Muscle of back (tissue), 11 donors: ENCODE results near the gene PCYOX1L. TPM values are rescaled to one million over a fixed set of nuclear protein-coding genes. Genes with fewer than 3 reads are reported as not detected.
A peak's percentile ranks its signal among the peaks of the same experiment; 100 is the strongest.

Experiments
- DNase-seq, 3 donors: peaks; one replicate each; pipeline versions ENCODE4 v3.0.0 to v3.0.0-alpha.2; 2013
- polyA plus RNA-seq, 10 donors: library from polyadenylated mRNA; unstranded; fragments of 120-200 nt; gene quantifications; one replicate each; pipeline ENCODE4 v1.2.1, GENCODE V29; 2013; ENCODE audit not compliant: insufficient read length in 10 of 10

Gene PCYOX1L
- polyA plus RNA-seq, 10 donors = 7.1 to 11.7 (median 9.0) TPM

- DNase-seq = no peak
Observed at GRCh38 chr5:149333711-149334443, 24.0 kb upstream of the PCYOX1L start.

GRCh38 chr5:149337736-149338135 is 20.1 kb upstream of the PCYOX1L start:
- DNase-seq = peak; percentile 36 to 59 (median 59)

DNA sequence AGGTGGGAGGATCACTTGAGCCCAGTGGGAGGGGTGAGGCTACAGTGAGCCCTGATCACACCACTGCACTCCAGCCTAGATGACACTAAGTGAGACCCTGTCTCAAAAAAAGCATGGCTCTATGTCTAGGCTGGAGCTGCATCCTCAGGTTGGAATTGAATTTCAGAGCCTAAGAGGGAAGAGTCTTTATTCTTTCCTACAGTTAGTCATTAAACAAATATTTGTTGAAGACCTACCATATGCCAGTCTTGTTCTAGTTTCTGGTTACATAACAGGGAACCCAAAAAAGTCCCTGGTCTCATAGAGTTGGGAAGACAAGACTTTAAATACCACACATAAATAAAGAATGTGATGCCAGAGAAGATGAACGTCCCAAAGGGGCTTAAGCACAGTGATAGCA is 19.5 kb upstream of the PCYOX1L start:
- no peak for DNase-seq

GRCh38 chr5:149340920-149341319 is 16.9 kb upstream of the PCYOX1L start:
- DNase-seq = no peak

DNA sequence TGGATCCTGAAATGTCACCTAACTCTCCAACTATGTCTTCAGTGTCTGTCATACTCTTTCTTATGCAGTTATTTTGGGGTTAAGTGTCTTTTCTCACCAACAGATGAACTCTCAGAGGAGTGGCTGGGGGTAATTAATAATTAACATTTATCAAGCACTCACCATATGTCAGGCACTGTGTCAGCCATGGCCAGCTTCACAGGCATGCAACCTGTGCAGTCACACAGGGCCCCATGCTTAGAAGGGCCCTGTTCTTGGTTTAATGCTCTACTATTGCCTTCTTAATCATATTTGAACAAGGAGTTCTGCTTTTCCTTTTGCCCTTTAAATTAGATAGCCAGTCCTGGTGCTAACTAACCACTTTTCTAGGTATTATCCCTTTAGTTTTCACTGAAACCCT is 16.0 kb upstream of the PCYOX1L start:
- no peak for DNase-seq

DNA sequence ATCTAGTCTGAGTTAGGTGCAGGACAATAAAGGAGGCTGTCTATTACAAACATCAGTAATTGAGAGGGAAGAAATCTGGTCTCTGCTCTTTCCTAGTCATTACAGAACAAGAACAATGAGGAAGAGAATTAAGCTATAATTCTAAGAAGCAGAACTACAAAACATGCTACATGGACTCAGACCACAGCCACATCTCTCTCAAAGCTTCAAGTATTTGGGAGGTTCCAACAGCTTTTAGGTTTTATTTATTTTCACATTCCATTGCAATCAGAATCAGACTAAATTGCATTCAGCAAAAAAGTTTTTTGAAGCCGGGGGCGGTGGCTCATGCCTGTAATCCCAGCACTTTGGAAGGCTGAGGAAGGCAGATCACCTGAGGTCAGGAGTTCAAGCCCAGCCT is 13.7 kb upstream of the PCYOX1L start:
- no peak for DNase-seq

DNA sequence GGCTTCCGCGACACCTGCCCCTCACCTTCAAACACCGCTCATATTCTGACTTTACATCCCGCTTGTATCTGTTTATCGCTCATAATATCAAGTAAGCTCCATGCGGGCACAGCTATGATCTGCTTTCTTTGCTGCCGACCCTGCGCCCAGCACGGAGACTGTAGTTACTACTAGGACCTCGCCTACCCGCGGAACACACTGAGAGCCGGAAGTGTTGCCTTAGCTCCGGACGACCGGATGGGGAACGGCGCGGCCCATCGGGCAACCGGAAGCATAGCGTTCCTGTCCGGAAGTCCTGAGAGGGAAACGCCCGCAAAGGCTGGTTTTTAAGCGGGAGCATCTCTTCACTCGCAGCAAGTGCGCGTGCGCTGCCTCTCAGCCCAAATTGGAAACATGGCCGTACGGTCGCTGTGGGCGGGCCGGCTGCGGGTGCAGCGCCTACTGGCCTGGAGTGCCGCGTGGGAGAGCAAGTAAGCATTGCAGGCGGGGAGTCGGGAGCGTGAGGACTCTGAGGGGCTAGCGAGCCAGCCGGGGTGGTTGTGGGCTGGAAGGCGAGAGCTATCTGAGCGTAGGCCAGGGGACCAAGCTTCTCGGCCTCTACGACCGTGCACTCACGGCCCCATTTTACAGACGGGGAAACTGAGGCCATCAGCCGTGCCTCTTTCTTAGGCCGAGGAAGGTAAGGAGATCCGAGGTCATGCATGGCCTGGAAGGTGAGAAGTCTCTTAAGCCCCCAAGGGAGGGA is 12.5 kb upstream of the PCYOX1L start, which contains the start of gene GRPEL2:
GRPEL2 (plus strand) TSS at position 353 of the 745 bp plus-strand sequence; CDS start at position 394, 41 bp downstream.
- DNase-seq = peak; percentile 97 to 98 (median 97)

DNA sequence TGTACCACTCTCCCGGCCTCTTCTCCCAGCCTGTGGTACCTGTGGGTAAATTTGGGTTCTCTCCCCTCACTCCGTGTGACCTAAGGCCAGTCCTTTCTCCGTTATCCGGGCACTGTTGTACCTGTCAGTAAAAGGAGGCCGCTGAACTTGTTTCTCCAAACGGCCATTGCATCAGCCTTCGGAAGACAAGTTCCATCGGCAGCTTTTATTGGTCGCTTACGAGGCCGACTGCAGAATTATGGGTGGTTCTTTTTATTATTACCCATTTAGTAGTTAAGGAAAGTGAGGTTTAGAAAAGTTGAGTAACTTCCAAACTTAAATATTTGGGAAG is 12.0 kb upstream of the PCYOX1L start:
- no peak for DNase-seq

- DNase-seq = no peak
Observed at GRCh38 chr5:149348518-149348917, 9.3 kb upstream of the PCYOX1L start.

- DNase-seq = no peak
Observed at GRCh38 chr5:149349382-149349781, 8.5 kb upstream of the PCYOX1L start.

- no peak for DNase-seq
Observed at GRCh38 chr5:149352169-149352568, 5.7 kb upstream of the PCYOX1L start.

DNA sequence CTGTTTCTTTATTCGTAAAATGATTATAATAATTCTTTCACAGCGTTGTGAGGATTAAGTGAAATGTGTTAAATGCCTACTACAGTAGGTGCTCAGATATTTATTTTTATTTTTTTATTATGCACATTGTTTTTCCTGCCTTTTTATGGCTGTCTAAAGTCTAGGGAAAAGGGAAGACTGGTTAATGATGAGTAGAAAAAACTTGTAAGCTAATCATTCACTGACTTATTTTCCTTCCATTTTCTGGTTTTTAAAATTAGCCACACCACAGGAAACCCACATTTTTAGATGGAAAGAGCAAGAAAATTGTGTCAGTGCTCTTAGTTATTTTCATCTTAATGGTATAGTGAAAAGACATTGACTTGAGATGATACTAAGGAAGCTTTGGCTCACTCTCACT is 3.9 kb upstream of the PCYOX1L start:
- DNase-seq = no peak

DNA sequence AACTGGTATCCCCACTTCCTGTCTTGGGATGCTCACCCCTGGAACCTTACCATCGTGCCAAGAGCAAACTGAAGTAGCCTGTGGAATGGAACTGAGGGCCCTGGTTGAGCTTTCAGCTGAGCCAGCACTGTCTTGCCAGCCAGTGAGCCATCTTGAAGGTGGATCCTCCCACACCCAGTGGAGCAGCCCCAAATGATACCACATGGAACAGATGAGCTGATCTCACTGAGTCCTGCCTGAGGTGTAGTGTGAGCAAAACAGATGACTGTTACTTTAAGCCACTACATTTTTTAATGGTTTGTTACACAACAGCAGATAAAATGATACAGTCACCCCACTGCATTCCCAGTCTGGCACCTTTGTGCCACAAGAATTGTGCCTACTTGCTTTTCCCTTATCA is 2.2 kb upstream of the PCYOX1L start:
- DNase-seq = no peak

- DNase-seq = no peak
Observed at GRCh38 chr5:149356391-149356790, 1.5 kb upstream of the PCYOX1L start.

GRCh38 chr5:149358294-149358651 is 427 bp downstream of the PCYOX1L start:
- peak in 1 of 3 donors; percentile 68 for DNase-seq

DNA sequence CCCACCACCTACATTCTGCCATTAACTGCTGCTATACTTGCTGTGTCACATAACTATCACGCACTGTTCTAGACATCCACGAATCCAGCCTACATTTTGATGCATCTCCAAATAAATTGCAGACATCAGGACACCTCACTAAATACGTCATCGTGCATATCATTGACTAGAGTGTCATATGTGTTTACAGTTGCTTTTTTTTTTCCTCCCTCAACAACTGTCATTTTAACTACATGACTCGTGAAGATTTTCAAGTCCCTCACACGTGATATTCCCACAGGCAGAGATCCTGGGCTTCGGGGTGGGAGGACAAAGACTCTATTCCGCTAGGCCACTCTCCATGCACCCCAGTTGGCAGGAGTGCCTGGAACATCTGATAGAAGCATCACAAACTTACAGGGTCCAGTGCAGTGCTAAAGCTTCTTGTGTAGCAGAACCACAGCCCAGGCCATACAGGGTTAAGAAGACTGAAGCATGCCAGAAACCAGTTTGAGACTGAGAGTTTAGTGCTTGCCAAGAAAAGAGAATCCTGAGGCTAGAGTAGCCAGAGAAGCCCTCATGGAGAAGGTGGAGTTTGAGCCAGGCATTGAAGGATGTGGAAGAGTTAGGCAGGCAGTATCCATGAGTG is 1.1 kb downstream of the PCYOX1L start:
- DNase-seq = no peak

- DNase-seq = no peak
Observed at GRCh38 chr5:149360272-149360671, 2.4 kb downstream of the PCYOX1L start.

- DNase-seq = no peak
Observed at GRCh38 chr5:149362541-149362940, 4.7 kb downstream of the PCYOX1L start.

GRCh38 chr5:149363358-149363757 is 5.5 kb downstream of the PCYOX1L start:
- DNase-seq = no peak

GRCh38 chr5:149363936-149364335 is 6.1 kb downstream of the PCYOX1L start:
- no peak for DNase-seq

DNA sequence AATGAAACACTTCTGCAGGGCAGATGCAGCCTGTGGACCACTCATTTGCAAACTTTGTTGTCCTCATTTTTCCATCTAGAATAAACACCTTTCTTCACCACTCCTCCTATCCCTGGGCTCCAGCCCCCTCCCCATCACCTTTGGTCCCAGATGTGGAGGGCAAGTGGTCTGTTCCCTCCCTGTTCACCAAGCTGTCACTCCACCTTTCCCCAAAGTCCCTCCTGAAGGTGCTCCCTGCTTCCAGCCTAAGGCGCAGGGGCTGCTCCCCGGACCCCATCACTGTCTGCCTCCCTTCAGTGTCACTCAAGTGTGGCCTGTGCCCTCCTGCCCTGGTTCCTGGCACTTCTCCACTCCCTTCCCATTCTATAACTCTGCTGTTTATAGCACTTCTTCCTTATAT is 6.9 kb downstream of the PCYOX1L start:
- DNase-seq = no peak

DNA sequence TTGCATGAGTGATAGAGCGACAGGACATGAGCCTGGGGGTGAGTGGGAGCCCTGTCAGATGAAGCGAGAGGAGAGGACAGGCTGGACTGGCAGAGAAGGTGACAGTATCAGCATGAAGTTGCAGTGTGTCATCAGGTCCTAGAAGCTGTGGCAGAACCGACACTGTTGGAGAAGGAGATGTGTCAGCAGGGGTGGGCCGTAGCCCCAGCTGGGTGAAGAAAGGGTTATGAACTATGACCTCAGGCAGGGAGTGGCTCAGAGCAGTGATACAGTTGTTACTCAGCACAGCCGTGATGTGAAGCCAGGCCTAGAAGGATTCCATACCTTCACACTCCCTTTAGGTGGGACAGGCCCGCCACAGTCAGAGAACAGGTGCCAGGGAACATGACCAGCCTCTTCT is 7.6 kb downstream of the PCYOX1L start:
- DNase-seq = no peak

DNA sequence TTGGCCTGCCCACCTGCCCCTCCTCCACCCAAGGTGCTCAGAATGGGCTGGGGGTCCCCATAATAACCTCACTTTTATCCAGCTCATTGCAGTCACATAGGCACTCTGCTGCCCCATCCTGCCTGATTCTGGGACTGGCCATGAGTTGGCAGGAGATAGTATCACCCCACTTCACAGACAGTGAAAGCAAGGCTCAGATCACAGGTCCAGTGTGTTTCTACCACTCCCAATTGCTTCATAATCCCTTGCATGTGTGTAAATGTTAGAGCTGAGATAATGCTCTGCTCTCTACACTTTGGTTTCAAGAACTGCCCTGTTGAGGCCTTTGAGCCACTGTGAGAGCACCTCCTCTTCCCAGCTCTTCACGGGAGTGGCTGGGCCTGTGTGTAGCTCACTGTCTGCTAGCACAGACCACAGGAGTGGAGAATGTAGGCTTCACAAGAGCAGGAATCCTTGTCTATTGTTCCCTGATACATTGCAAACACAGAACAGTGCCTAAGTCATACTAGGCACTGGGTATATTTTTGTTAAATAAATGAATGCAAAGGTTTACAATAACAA is 8.4 kb downstream of the PCYOX1L start:
- no peak for DNase-seq
